SK-N-MC (cell line): ENCODE results near the gene DHRS4.

Experiments used
- DNase-seq: peaks from one replicate; pipeline ENCODE4 v3.0.0-alpha.2; 2011; ENCODE audit warnings: low read depth, low spot score
- H3K27ac ChIP-seq: fragments of 200-600 bp; sonication (generic); 2 replicates; pipeline ENCODE4 v1.5.1; 2016; ENCODE audit warnings: mixed run types
- H3K36me3 ChIP-seq: fragments of 200-600 bp; sonication (generic); 2 replicates; pipeline ENCODE4 v1.6.1; 2017; ENCODE audit warnings: antibody characterized with exemption, low read length, mixed read lengths; ENCODE audit not compliant: insufficient read depth
- H3K4me3 ChIP-seq: fragments of 200-600 bp; sonication (generic); 2 replicates; pipeline ENCODE4 v1.5.1; 2016
- H3K9ac ChIP-seq: fragments of 200-600 bp; sonication (generic); 2 replicates; pipeline ENCODE4 v1.8.0; 2017; ENCODE audit warnings: mixed run types, mixed read lengths; ENCODE audit not compliant: insufficient read length
- H3K9me3 ChIP-seq: fragments of 200-600 bp; sonication (generic); 2 replicates; pipeline ENCODE4 v1.6.1; 2017; ENCODE audit warnings: low read depth, mild to moderate bottlenecking, antibody characterized with exemption, low read length, moderate library complexity, mixed read lengths
- EZH2 ChIP-seq: fragments of 200-600 bp; sonication (generic); IDR thresholded peaks from one replicate; pipeline ENCODE4 v1.6.1; 2017; ENCODE audit warnings: antibody characterized with exemption
- FOXP2 ChIP-seq: optimal IDR thresholded peaks from 2 replicates; pipeline ENCODE3; 2011; ENCODE audit warnings: mild to moderate bottlenecking, moderate library complexity; ENCODE audit not compliant: insufficient read depth; ENCODE audit errors: extremely low read length, control extremely low read depth
- POLR2AphosphoS5 ChIP-seq: IDR thresholded peaks from 2 replicates; pipeline ENCODE4 v1.6.1; 2012; ENCODE audit warnings: mild to moderate bottlenecking, low read depth, low read length, borderline replicate concordance

DHRS4 gene

GRCh38 chr14:23953464-23954278, at the start of gene DHRS4:
TSS of gene DHRS4 (plus strand) at chr14:23953770. CDS start at chr14:23953789, 19 bp downstream.
- no peaks in the 10 kb centered on the region for H3K36me3 ChIP-seq
- H3K4me3 ChIP-seq: peak within 1 kb of the TSS; percentile 84
- peak within 1 kb of the TSS; percentile 9; the same call in 1 of the 2 replicates for H3K27ac ChIP-seq
- H3K9me3 ChIP-seq: no peaks in the 10 kb centered on the region
- peak within 1 kb of the TSS; percentile 80 for H3K9ac ChIP-seq
- no peak for DNase-seq
- no peak for TF ChIP-seq FOXP2
- TF ChIP-seq POLR2AphosphoS5: peak; percentile 72
- TF ChIP-seq EZH2: no peak

GRCh38 chr14:23910101-23910875, 43.3 kb upstream of the DHRS4 start:
- Histone ChIP-seq H3K36me3 (no peaks in the 10 kb centered on the region), H3K9me3 (no peaks in the 10 kb centered on the region), H3K9ac (no peak overlapping the region), H3K4me3 (no peak overlapping the region), H3K27ac (no peak overlapping the region)
- no peak for TF ChIP-seq FOXP2
- no peak for TF ChIP-seq POLR2AphosphoS5
- no peak for TF ChIP-seq EZH2
- DNase-seq: peak; percentile 10

GRCh38 chr14:23910876-23911210, 42.7 kb upstream of the DHRS4 start:
- Histone ChIP-seq H3K4me3 (no peak overlapping the region), H3K27ac (no peak overlapping the region), H3K9me3 (no peaks in the 10 kb centered on the region), H3K36me3 (no peaks in the 10 kb centered on the region), H3K9ac (no peak overlapping the region)
- TF ChIP-seq FOXP2 (no peak), EZH2 (no peak), POLR2AphosphoS5 (no peak)
- DNase-seq: no peak

- no peaks in the 10 kb centered on the region for H3K36me3 ChIP-seq
- DNase-seq: no peak
- TF ChIP-seq EZH2: no peak
- TF ChIP-seq POLR2AphosphoS5: no peak
- TF ChIP-seq FOXP2: no peak
- H3K4me3 ChIP-seq: no peak overlapping the region
- H3K9me3 ChIP-seq: no peaks in the 10 kb centered on the region
- H3K27ac ChIP-seq: no peak overlapping the region
- no peak overlapping the region for H3K9ac ChIP-seq
Measured at GRCh38 chr14:23915559-23915958, 38.0 kb upstream of the DHRS4 start.

- TF ChIP-seq POLR2AphosphoS5 (no peak), FOXP2 (no peak), EZH2 (no peak)
- no peak overlapping the region for H3K27ac ChIP-seq
- DNase-seq: no peak
- no peak overlapping the region for H3K9ac ChIP-seq
- H3K4me3 ChIP-seq: no peak overlapping the region
- no peaks in the 10 kb centered on the region for H3K9me3 ChIP-seq
- H3K36me3 ChIP-seq: no peaks in the 10 kb centered on the region
Measured at GRCh38 chr14:23916004-23916403, 37.6 kb upstream of the DHRS4 start.

- Histone ChIP-seq H3K9ac (no peak overlapping the region), H3K36me3 (no peaks in the 10 kb centered on the region), H3K27ac (no peak overlapping the region), H3K9me3 (no peaks in the 10 kb centered on the region), H3K4me3 (no peak overlapping the region)
- DNase-seq: no peak
- TF ChIP-seq POLR2AphosphoS5: no peak
- no peak for TF ChIP-seq FOXP2
- no peak for TF ChIP-seq EZH2
Measured at GRCh38 chr14:23916446-23916845, 37.1 kb upstream of the DHRS4 start.

GRCh38 chr14:23922545-23922944, 31.0 kb upstream of the DHRS4 start:
- TF ChIP-seq POLR2AphosphoS5 (no peak), EZH2 (no peak), FOXP2 (no peak)
- H3K4me3 ChIP-seq: no peak overlapping the region
- H3K27ac ChIP-seq: no peak overlapping the region
- no peaks in the 10 kb centered on the region for H3K36me3 ChIP-seq
- H3K9me3 ChIP-seq: no peaks in the 10 kb centered on the region
- H3K9ac ChIP-seq: no peak overlapping the region
- DNase-seq: no peak

GRCh38 chr14:23925523-23926075, 28.0 kb upstream of the DHRS4 start:
- Histone ChIP-seq H3K27ac (no peak overlapping the region), H3K9ac (no peak overlapping the region), H3K9me3 (no peaks in the 10 kb centered on the region), H3K4me3 (no peak overlapping the region), H3K36me3 (no peaks in the 10 kb centered on the region)
- TF ChIP-seq POLR2AphosphoS5 (no peak), EZH2 (no peak), FOXP2 (no peak)
- DNase-seq: no peak
